ENCODE measurements around the gene CNNM4.

The CNNM4 gene

DNA sequence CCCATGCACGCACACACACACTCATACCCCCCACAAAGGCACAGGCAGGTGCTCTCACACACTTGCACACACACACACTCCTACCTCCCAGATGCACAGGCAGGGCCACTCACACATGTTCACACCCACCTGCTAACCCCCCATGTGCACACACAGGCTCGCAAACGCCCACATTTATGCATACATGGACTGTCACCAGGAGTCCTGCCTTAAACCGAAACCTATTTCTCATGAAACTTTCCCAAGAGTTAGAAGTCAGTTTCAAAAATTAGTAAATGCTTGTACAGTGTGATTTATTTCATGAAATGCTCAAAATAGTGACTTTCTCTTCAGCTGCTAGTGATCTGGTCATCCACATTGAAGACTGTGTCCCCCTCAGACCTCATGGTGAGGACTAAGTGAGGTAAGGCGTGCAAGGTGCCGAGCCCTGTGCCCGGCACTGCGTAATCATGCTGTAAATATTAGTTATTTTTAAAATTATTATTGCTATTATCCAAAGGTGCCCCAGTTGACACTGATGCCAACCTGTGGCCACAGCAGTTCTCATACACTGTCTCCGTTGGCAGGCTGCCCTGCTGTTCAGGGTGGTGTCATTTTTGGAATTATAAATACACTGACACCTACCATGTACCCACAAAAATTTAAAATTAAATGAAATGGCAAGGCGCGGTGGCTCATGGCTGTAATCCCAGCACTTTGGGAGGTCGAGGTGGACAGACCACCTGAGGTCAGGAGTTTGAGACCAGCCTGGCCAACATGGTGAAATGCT lies 12.4 kb downstream of the CNNM4 start:
- DNase-seq (ENCODE audit: low read depth): no peak
- TF ChIP-seq, protein P1, sequence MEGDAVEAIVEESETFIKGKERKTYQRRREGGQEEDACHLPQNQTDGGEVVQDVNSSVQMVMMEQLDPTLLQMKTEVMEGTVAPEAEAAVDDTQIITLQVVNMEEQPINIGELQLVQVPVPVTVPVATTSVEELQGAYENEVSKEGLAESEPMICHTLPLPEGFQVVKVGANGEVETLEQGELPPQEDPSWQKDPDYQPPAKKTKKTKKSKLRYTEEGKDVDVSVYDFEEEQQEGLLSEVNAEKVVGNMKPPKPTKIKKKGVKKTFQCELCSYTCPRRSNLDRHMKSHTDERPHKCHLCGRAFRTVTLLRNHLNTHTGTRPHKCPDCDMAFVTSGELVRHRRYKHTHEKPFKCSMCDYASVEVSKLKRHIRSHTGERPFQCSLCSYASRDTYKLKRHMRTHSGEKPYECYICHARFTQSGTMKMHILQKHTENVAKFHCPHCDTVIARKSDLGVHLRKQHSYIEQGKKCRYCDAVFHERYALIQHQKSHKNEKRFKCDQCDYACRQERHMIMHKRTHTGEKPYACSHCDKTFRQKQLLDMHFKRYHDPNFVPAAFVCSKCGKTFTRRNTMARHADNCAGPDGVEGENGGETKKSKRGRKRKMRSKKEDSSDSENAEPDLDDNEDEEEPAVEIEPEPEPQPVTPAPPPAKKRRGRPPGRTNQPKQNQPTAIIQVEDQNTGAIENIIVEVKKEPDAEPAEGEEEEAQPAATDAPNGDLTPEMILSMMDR (conservative IDR thresholded peaks at IDR 0.05; ENCODE audit: low read length): no peak
- H3K4me3 ChIP-seq (ENCODE audit: low read length): no peak overlapping the region

- TF ChIP-seq, protein P1 (conservative IDR thresholded peaks at IDR 0.05; ENCODE audit: low read length): no peak
- no peak overlapping the region for H3K4me3 ChIP-seq (ENCODE audit: low read length)
- no peak for DNase-seq (ENCODE audit: low read depth)
Measured at GRCh38 chr2:96773922-96774321, 13.2 kb downstream of the CNNM4 start.

GRCh38 chr2:96775160-96775559 lies 14.5 kb downstream of the CNNM4 start:
- no peak overlapping the region for H3K4me3 ChIP-seq (ENCODE audit: low read length)
- TF ChIP-seq, protein P1 (conservative IDR thresholded peaks at IDR 0.05; ENCODE audit: low read length): no peak
- no peak for DNase-seq (ENCODE audit: low read depth)

DNA sequence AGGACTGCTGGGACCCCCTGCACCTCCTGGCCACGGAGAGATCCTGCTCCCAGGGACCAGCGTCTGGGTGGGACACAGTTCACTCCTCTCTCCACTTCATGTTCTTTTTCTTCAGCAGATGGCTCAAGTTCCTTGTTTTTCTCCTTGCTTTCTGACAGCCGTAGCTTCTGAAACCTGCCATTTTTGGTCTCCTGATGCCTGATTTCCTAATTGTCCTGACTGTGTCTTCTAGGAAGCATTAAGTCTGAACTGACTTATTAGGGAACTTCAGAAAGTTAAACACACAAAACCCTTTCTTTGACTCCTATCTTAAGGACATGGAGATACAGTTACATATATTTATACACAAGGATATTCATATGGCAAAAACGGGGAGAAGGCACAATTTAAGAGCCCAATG lies 22.7 kb downstream of the CNNM4 start:
- DNase-seq (ENCODE audit: low read depth): no peak
- TF ChIP-seq, protein P1 (conservative IDR thresholded peaks at IDR 0.05; ENCODE audit: low read length): no peak
- H3K4me3 ChIP-seq (ENCODE audit: low read length): no peak overlapping the region

DNA sequence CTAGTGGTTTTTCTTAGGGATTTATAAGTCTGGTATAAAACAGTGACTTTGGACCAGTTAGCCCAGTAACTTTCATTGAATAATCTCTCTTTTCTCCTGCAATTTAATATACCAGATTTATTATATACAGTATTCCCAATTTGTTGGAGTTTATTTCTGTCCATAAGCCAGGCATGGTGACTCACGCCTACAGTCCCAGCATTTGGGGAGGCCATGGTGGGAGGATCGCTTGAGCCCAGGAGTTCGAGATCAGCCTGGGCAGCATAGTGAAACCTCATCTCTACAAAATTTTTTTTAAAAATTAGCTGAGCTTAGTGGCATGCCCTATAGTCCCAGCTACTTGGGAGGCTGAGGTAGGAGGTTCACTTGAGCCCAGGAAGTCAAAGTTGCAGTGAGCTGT lies 26.7 kb downstream of the CNNM4 start:
- no peak overlapping the region for H3K4me3 ChIP-seq (ENCODE audit: low read length)
- TF ChIP-seq, protein P1 (conservative IDR thresholded peaks at IDR 0.05; ENCODE audit: low read length): no peak
- DNase-seq (ENCODE audit: low read depth): no peak

GRCh38 chr2:96788442-96789244 lies 27.9 kb downstream of the CNNM4 start:
- H3K4me3 ChIP-seq (ENCODE audit: low read length): no peak overlapping the region
- no peak for DNase-seq (ENCODE audit: low read depth)

More at GRCh38 chr2:96788442-96789244, 27.9 kb downstream of the CNNM4 start:
- TF ChIP-seq, protein P1 (conservative IDR thresholded peaks at IDR 0.05; ENCODE audit: low read length): no peak

All from AG10803 (cell line).